OCI-LY7 (cell line): Measurements from ENCODE around the gene APOD.

Experiments used
- CTCF ChIP-seq: fragments of 200-600 bp; sonication (generic); conservative IDR thresholded peaks from 2 replicates; pipeline ENCODE4 v1.5.1; 2014; ENCODE audit warnings: mild to moderate bottlenecking, antibody characterized with exemption, low read length, moderate library complexity, mixed read lengths
- EZH2phosphoT487 ChIP-seq: fragments of 200-600 bp; sonication (generic); IDR thresholded peaks from 2 replicates; pipeline ENCODE4 v1.6.1; 2018; ENCODE audit warnings: low read depth, borderline replicate concordance, mild to moderate bottlenecking, mixed run types, antibody characterized with exemption, low read length, moderate library complexity, mixed read lengths

- TF ChIP-seq CTCF = no peak
- TF ChIP-seq EZH2phosphoT487 = no peak
These were observed 13.0 kb upstream of the APOD start for GRCh38 chr3:195596765-195597171.
